CMK (cell line): Measurements from ENCODE around the gene AOAH.

ENCODE experiments used
- DNase-seq: peaks from one replicate; pipeline ENCODE4 v3.0.0-alpha.2; 2010; ENCODE audit warnings: low read depth

Gene AOAH

GRCh38 chr7:36546331-36546730 is 178.0 kb downstream of the AOAH start:
- no peak for DNase-seq

DNA sequence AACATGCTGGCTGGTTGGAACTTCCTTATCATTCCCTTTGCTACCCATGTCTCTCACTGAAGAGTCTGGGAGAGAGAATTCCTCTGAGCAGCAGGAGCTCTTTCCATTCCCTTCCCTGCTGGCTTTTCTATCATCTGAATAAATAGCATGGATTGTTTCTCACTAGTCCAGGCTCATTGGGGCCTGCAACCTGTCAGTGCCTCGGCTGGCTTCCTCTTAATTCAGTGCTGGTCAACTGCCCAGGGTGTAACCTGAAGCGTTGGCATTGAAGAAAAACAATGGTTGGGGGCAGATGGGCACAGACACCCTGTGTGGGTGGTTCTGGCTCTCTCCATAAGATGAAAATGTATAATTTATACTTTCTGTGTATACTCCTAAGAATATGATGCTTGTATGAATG is 179.0 kb downstream of the AOAH start:
- DNase-seq, result no peak

DNA sequence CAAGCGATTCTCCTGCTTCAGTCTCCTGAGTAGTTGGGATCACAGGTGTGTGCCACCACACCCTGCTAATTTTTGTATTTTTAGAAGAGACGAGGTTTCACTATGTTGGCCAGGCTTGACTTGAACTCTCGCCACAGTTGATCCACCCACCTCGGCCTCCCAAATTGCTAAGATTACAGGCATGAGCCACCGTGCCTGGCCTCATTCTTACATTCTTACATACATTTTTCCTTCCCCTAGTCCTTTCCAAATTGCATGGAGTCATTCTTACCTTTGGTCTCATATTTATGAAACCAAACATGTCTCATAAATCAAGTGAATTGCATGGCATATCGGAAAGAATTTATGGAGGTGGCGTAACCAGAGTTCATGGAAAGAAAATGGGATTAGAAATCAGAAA is 186.2 kb downstream of the AOAH start:
- no peak for DNase-seq

DNA sequence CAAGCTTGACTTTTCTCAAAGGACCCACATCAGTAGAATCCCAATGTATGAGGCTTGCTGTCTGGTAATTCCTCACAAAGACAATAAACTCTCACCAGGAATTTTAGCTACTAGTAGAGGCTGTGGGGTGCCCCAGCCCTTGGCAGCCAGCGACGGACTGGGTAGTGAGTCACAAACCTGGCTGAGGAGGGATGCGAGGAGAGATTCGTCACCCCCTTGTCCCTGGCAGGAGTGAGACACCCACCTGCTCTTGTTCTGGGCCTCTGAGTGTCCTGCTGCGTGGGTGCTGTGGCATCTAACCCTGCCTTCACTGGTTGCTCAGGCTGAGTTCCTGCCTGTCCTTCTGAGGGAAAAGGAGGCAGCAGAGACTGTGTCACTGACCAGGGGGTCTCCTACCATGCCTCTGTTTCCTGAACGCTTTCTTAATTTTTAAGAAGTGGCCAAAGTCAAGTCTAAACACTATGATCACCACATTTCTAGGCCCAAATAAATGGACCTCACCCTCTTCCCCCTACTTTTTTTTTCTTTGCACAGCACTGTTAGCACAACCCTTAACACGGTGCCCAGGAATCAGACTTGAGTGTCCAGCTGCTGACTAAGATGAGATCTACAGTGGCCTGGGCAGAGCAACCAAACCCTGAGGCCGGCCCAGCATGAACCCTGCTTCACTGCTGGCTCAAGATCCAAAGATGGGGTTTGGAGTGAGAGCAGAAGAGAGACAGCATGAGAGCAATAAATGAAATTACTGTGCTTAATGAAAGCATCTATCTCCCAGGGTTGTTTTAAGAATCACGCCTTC is 188.2 kb downstream of the AOAH start:
- DNase-seq, result no peak

GRCh38 chr7:36533717-36534116 is 190.6 kb downstream of the AOAH start:
- DNase-seq, result no peak

- no peak for DNase-seq
Observed at GRCh38 chr7:36532981-36533499, 191.3 kb downstream of the AOAH start.

DNA sequence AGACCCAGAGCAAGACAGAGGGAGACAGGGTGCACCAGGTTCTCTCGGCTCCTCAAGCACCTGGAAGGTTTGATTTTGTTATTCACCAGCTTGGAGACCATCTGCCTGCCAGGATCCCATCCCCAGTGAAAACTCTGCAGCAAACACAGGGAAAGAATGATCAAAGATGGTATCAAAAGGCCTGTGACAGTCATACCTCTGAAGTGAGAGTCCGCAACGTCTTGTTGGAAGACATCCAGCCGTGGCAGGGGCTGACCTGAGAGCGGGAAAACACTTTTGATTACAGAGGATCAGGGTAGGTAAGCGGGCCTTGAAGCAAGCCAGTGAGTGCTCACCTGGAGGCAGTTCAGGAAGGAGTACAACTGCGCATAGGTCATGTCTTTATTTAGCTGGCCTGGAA is 192.3 kb downstream of the AOAH start:
- DNase-seq, result no peak

DNA sequence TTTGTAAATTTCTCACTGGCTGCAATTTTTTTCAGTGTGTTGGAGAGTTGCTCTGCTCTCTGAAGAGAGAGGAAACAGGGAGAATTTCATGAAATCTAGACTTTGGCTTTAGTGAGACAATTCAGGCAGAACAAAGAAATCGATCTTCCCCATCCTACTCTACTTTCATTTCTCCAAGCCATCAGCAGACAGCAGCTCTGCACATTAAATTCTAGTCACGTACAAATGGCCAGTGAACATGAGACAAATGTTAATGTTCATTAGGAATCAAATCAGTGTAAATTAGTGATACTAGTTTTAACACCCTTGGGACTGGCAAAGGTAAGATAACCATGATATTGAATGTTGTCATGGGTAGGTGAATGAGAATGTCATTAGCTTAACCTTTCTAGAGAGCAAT is 193.8 kb downstream of the AOAH start:
- no peak for DNase-seq

DNA sequence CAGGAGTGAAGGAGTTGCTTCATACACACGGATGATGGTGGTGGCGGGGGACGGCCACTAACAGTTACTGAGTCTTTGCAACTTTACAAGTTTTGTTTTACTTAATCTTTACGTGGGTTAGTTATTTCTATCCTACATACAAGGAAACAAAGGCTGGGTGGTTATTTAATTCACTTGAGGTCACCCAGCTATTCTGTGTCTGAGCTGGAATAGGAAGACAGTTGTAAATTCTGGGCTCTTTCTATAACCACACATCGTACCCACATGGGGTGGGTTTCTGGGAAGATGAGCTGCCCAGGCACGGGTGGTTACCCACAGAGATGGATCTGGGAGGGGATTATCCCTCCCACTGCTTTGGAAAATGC is 196.8 kb downstream of the AOAH start:
- DNase-seq, result no peak

DNA sequence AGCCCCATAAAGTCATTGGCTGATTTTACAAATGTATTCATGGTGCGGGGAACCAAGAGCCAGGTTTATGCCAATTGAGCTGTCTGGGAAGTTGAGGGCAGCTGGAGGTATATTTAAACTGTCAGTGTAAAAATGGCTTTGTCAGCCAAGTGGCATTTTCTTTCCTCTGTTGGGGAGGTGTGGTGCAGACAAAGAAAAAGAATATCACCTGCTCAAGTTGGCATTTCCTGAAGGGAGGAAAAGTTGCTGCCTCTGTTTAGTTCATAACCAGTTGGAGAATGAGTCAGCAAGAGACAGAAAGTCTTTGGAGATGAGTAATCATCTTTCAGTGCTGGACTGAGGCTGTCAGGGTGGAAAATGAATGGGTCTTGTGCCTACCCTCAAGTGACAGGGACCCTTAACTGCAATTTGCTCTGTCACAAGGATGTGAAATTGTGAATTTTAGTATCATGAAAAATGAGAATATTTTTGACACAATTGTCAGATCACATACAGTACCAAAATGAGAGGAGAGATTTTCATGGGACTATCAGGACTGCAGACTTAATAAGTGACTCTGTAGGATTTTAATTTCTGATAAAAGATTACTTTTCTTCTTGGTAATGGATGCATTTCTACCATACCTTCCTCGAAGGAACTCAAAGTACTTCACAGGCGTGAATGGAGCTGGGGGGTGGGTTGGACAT is 197.3 kb downstream of the AOAH start:
- DNase-seq, result no peak

DNA sequence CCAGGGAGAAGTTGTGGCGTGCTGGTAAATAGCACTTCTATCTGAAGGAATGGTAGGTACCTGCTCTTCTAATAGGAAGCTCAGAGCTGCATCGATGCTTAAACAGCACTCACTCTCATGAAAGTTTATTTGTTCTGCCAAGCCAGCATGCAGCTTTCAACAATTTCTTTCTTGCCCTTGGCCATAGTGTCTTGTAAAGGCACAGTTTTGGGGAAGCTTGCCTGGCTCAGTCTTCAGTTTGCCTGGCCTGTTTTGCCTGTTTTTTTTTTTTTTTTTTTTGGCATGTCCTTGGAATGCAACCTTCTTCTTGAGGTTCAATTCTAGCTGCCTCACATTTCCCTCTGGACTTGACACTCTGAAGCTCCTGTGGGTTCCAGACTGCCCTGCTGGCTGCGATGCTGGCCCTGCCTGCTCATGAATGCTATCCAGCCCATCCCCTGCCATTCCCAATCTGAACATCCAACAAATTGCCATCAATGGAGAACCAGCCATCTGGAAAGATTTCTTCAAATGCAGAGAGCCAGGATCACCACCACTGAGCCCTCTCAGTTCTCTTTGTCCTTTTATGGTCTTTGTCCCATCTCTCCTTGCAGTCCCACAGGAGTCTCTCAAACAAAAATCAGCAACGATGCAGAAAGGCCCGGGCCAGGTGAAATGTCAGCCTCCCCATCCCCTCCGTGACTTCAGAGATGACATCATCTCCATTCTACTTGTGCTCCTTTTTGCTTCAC is 200.8 kb downstream of the AOAH start:
- DNase-seq, result no peak

DNA sequence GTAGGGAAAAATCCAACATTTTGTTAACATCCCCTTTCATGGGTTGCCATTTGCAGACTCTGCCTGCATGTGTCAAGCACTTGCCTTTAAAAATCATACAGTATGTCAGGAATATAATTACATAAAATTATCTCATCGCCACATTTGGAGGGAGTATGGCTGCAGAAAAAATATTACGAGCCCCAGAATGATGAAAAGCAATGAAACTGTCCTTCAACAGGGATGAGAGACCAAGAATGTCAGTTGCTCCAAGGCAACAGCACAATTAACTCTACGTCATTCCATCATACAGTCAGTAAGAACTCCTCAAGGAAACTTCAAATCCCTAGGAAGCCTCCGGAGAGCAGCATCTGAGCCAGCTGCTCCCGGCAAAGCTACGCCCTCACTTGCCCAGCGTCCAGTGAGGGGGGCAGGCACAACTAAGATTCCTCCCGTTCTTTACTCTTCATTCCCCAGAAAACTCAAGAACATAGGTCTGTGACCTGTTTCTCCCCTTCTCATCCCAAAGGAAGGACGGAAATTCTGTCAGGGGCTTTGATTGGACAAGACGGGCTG is 201.8 kb downstream of the AOAH start:
- DNase-seq, result no peak

- DNase-seq, result no peak
Observed at GRCh38 chr7:36521911-36522310, 202.4 kb downstream of the AOAH start.

GRCh38 chr7:36521133-36521532 is 203.2 kb downstream of the AOAH start:
- no peak for DNase-seq

DNA sequence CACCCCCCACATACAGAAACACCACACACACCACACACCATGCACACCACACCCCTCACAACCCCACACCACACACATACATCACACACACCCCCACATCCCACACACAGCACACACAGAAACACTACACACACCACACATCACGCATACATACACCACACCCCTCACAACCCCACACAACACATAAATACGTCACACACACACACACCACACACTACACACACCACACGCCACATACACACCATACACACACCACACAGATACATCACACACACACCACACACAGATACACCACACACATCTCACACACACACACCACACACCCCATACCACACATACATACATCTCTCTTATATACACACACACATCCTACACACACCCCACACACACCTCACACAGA is 208.4 kb downstream of the AOAH start:
- no peak for DNase-seq

DNA sequence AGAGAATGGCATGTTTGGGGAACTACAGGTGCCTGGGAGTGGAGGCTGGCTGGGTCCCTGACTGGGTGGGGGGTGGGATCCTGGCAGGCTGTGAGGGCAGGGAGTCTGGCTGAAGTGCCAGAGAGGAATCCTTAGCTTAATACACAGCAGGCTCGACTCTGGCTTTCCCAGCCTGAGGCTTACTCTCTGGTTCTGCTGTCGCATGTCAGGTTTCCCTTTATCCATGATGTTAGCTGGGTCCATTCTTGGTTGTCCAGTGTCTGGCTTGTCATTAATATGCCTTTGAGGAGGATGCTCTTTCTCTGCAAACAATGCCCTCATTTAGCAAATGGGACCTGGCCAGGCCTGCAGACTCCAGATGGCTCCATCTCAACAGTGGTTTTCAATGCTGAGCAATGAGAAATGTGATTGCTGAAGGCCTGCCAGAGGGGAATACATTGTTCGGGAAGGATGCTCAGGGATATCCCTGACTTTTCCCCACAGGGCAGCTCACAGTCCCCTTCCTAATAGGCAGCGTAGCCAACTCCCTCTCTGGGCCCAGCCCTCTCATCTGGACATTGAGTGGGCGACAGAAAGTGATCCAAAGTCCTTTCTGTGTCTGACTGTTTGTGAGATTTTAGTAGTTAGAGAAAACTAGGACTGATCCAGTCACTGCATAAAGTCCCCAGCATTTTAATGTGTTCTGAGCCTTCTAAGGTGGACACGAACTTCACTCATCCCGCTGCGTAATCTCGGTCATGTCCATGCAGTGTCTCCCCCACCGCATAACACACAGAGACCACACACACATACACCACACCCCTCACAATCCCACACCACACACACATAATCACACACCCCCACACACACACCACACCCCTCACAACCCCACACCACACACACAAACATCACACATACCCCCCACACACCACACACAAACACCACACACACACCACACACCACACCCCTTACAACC is 209.7 kb downstream of the AOAH start:
- DNase-seq, result no peak

- no peak for DNase-seq
Observed at GRCh38 chr7:36513393-36513792, 210.9 kb downstream of the AOAH start.

DNA sequence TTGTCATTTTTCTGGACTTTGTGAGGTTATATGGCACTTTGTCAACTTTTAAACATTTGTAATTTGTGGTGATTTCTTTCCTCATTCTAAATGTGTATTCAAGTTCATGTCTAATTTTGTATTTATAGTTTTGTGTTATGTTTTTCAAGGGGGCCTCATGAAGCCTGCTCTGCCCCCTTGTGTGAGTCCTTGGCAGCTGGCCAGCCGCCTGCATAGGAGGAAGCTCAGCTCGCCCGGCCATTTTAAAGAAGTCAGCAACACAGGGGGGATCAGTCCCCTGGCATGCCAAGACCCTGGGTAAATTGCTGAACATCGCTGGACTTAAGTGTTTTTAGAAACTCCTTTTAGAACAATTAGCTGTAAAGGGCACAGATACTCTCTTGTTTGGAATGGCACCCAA is 211.7 kb downstream of the AOAH start:
- no peak for DNase-seq

DNA sequence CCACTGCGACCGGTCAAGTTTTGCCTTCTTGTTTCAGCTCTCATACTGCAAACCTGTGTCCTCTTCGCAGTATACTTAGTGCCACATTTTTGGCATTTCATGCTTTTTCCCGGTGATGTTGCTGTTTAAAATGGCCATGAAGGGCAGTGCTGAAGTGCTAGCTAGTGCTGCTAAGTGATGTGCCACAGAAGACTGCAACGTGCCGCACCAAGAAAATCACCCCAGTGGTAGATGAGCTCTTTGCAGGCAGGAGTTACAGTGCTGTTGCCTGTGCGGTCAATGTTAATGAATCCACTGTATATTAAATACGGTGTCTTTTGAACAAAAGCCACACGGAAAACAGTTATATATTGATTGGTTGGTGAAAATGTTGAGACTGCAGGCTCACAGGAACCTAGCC is 214.3 kb downstream of the AOAH start:
- DNase-seq, result no peak

- DNase-seq, result no peak
Observed at GRCh38 chr7:36507475-36508440, 216.5 kb downstream of the AOAH start.
